ENCODE measurements around the gene NIBAN1. TPM values are rescaled to one million over a fixed set of nuclear protein-coding genes. Genes with fewer than 3 reads are reported as not detected.

NIBAN1 gene
- total and polyA plus RNA-seq, 9 of the 15 experiments (the other 6 are each of a cell fraction or from before 2014, with no cell fraction given), result 1.5 to 26.6 (median 16.2) TPM

- CTCF ChIA-PET (ENCODE audit: low intra/inter-chr PET ratio), result no interaction called here
- TF ChIP-seq ELF4 (CRISPR knock-in tag; IDR thresholded peaks at IDR 0.05) (no peak), ARID3A (IDR thresholded peaks at IDR 0.05; ENCODE audit: borderline replicate concordance, low read depth, low read length) (peak; percentile 64; the same call in 1 of the 2 replicates), HNRNPH1 (optimal IDR thresholded peaks at IDR 0.05; ENCODE audit: low read depth, low read length) (no peak), EWSR1 (IDR thresholded peaks at IDR 0.05; ENCODE audit: borderline replicate concordance, low read depth, partially characterized antibody) (no peak), ZNF57 (CRISPR knock-in tag; IDR thresholded peaks at IDR 0.05) (no peak), CEBPG (CRISPR knock-in tag; IDR thresholded peaks at IDR 0.05) (peak; percentile 89), CEBPG (tag; conservative IDR thresholded peaks at IDR 0.05 in 1 of 2, IDR thresholded peaks at IDR 0.05 in 1 of 2) (peak; percentile 64 to 96), NR4A1 (CRISPR knock-in tag; IDR thresholded peaks at IDR 0.05) (no peak), NR4A1 (tag; IDR thresholded peaks at IDR 0.05) (no peak), ZNF133 (CRISPR knock-in tag; IDR thresholded peaks at IDR 0.05) (no peak), ZHX1 (conservative IDR thresholded peaks at IDR 0.05; ENCODE audit: low read length) (no peak), ZNF551 (CRISPR knock-in tag; IDR thresholded peaks at IDR 0.05) (no peak), ZNF778 (CRISPR knock-in tag; IDR thresholded peaks at IDR 0.05) (no peak), HCFC1 (IDR thresholded peaks at IDR 0.05; ENCODE audit: low read depth, low read length) (no peak), ZMIZ1 (IDR thresholded peaks at IDR 0.05; ENCODE audit: low read depth in 2 of 2, low read length in 2 of 2) (0 out of 4 replicates have a peak, but pooled peaks of 1 of the 2 experiments have one; percentile 71)
These were observed 44.6 kb downstream of the NIBAN1 start for GRCh38 chr1:184929711-184930202.

More at GRCh38 chr1:184929711-184930202, 44.6 kb downstream of the NIBAN1 start:
- peak in 1 of 4 experiments; percentile 16 for DNase-seq (ENCODE audit: extremely low read depth in 1 of 4, low spot score in 3 of 4)
- H3K27ac ChIP-seq (ENCODE audit: extremely low read depth, low read depth, low read length), result peak overlapping the region; percentile 10; the same call in 2 of the 3 replicates
- H3K4me2 ChIP-seq (ENCODE audit: insufficient read depth, low read length), result peak overlapping the region; percentile 44
- intact Hi-C loops (cut with micrococcal nuclease) (loop anchor here (2.0 to 5.0 kb wide), 2 partner anchors 43 to 122 kb away; no protein-coding TSS in a partner anchor), in situ Hi-C loops (cut with MboI) (no loop called here)
- ATAC-seq, result peak; percentile 85
- no peaks in the 10 kb centered on the region for H3K27me3 ChIP-seq (ENCODE audit: control insufficient read depth in 2 of 2, insufficient read depth in 2 of 2, low read length in 2 of 2)
- no peak overlapping the region for H3K4me3 ChIP-seq
- no peak overlapping the region for H2AFZ ChIP-seq (ENCODE audit: low read depth, low read length)
- H3K4me1 ChIP-seq (replicated peaks in 1 of 2; ENCODE audit: control insufficient read depth in 2 of 2, insufficient read depth in 2 of 2, low read length in 2 of 2), result peaks cover 0 to 10% of the 10 kb centered on the region in 2 experiments; a peak in 2 of 5 replicates
- no TSS peak for BruUV-seq (replicated peaks)
- H4K20me1 ChIP-seq (replicated peaks; ENCODE audit: control insufficient read depth, insufficient read depth, low read length), result 0 out of 2 replicates have a peak, but pooled peaks cover 9% of the 10 kb centered on the region
- POLR2A ChIA-PET, result interaction anchor here (0.7 to 1.7 kb wide), 5 partner anchors 8 to 29 kb away, joined by 3 to 7 read pairs (median 3); no protein-coding TSS in a partner anchor
- no peak for FAIRE-seq
- H3K36me3 ChIP-seq (ENCODE audit: control insufficient read depth, insufficient read depth, low read length), result no peaks in the 10 kb centered on the region
- no peaks in the 10 kb centered on the region for H3K9me3 ChIP-seq (replicated peaks; ENCODE audit: control insufficient read depth, insufficient read depth, low read depth, low read length)
- H3K9me1 ChIP-seq (ENCODE audit: control insufficient read depth, insufficient read depth, low read length), result no peaks in the 10 kb centered on the region
- H3K9ac ChIP-seq (ENCODE audit: insufficient read depth in 1 of 2, low read depth in 2 of 2, low read length in 2 of 2), result no peak overlapping the region
- 0% methylated on average over 3 of the region's 3 CpGs for WGBS (ENCODE audit: insufficient coverage, low coverage, missing lambda C conversion rate)
- no peaks in the 10 kb centered on the region; the same call in 2 of the 3 replicates for H3K79me2 ChIP-seq (ENCODE audit: control insufficient read depth, insufficient read depth, low read length)

Data from K562 (cell line).